NCI-H2029 treated with DMSO at 0.1 percent for 48 hours (cell line): ENCODE measurements around the gene PAFAH2.
A peak's percentile ranks its signal among the peaks of the same experiment; 100 is the strongest.
"Not testable (repeated sequence)": the region's sequence is repeated elsewhere in the genome, so short reads cannot be mapped to it uniquely, and the experiment has no call there.

Source experiments
- DNase-seq: peaks from one replicate; lab custom pipeline; 2025; lab: John Stamatoyannopoulos, UW

The PAFAH2 gene

GRCh38 chr1:26010825-26011224 is 13.0 kb upstream of the PAFAH2 start:
- peak; percentile 9 for DNase-seq

- no peak for DNase-seq
Measured at GRCh38 chr1:26009796-26010447, 12.1 kb upstream of the PAFAH2 start.

- DNase-seq, result no peak
Measured at GRCh38 chr1:26006710-26007109, 8.8 kb upstream of the PAFAH2 start.

GRCh38 chr1:26005434-26006105 is 7.7 kb upstream of the PAFAH2 start:
- no peak for DNase-seq

- DNase-seq, result no peak
Measured at GRCh38 chr1:26003756-26004155, 5.9 kb upstream of the PAFAH2 start.

GRCh38 chr1:26003262-26003661 is 5.4 kb upstream of the PAFAH2 start:
- no peak for DNase-seq

- DNase-seq, result no peak
Measured at GRCh38 chr1:25999041-25999800, 1.4 kb upstream of the PAFAH2 start.

- DNase-seq, result no peak
Measured at GRCh38 chr1:25996966-25997827, 666 bp downstream of the PAFAH2 start.

GRCh38 chr1:25994402-25995150 is 3.3 kb downstream of the PAFAH2 start:
- DNase-seq, result no peak

GRCh38 chr1:25993197-25993951 is 4.5 kb downstream of the PAFAH2 start:
- no peak for DNase-seq

GRCh38 chr1:25992689-25993171 is 5.1 kb downstream of the PAFAH2 start:
- no peak for DNase-seq

GRCh38 chr1:25991937-25992688 is 5.8 kb downstream of the PAFAH2 start:
- no peak for DNase-seq

- DNase-seq, result no peak
Measured at GRCh38 chr1:25990702-25991395, 7.0 kb downstream of the PAFAH2 start.

GRCh38 chr1:25990251-25990650 is 7.6 kb downstream of the PAFAH2 start:
- DNase-seq, result no peak

- DNase-seq, result no peak
Measured at GRCh38 chr1:25989440-25990234, 8.2 kb downstream of the PAFAH2 start.

GRCh38 chr1:25987951-25988350 is 9.9 kb downstream of the PAFAH2 start:
- DNase-seq, result no peak

GRCh38 chr1:25986773-25987172 is 11.1 kb downstream of the PAFAH2 start:
- DNase-seq, result not testable (repeated sequence)

GRCh38 chr1:25985670-25986069 is 12.2 kb downstream of the PAFAH2 start:
- no peak for DNase-seq
